Measurements from ENCODE around the gene DAO.
"Not testable (repeated sequence)": the region's sequence is repeated elsewhere in the genome, so short reads cannot be mapped to it uniquely, and the experiment has no call there.

Gene DAO

DNA sequence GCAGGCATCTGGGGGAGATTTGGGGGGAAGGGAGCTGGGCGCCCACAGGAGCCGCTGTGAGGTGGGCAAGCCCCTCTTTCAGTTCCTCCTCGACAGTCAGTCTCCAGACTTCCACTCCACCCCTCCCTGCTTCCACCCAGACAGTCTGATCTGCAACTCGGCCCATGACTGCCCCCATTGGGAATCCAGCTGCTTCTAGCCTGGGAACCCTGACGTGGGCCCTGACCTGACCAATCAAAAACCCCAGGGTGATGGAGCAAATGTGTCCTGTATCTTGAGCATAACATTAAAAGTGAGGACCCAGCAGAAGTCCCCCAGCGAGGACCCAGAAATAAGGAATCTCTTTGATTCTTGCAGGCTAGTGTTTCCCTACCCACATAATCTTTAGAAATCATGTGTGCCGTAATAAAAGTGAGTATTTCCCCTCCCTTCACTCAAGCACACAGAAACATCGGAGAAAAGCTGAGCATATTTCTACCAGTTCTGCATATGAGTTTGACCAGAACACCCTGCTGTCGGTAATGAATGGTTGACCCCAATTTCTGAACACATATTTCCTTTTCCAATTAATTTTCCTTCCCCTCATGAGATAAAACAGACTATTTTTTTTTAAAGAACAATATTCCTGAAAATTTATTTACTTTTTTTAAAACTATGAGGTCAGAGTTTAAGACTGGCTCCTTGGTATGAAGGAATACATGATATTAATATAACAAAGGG is 28.9 kb upstream of the DAO start:
- DNase-seq = no peak

DNA sequence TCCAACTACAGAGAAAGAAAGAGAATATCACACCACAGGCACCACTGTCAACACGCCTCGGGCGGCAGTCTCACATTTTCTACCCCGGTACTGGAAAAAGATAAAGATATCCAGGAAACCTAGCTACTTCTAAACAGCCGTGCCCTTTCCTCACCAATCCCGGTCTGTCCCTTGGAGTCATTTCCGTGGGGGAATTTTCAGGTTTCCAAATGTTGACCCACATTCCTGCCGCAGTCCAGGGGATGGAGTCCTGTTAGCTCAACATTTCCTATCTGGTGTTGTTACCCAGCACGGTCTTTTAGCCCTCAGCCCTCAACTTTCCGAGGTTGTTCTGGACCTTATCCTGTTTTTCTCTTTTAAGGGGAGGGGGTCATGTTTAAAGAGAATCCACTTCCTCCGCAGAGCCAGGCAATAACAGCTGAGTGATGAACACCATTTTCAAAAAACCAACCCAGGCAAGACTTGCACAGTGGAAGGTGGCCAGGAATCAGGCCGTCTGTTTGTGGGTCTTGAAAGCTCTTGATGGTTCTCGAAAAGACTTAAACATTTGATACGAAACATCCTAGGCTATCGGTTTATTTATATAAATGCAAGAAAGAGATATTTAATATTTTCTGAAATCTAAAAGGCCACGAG is 27.1 kb upstream of the DAO start:
- DNase-seq = no peak

DNA sequence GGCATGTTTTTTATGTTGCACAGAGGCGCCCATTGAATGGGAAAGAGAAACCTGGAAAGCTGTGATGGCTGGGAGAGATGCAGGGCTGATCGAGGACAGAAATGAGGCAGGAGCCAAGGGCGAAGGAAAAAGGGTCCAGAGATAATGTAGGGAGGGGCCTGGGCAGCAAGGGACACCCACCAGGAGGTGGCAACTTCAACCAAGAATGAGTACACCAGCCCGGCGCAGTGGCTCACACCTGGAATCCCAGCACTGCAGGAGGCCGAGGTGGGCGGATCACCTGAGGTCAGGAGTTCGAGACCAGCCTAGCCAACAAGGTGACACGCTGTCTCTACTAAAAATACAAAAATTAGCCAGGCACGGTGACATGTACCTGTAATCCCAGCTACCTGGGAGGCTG is 26.5 kb upstream of the DAO start:
- DNase-seq = no peak

DNA sequence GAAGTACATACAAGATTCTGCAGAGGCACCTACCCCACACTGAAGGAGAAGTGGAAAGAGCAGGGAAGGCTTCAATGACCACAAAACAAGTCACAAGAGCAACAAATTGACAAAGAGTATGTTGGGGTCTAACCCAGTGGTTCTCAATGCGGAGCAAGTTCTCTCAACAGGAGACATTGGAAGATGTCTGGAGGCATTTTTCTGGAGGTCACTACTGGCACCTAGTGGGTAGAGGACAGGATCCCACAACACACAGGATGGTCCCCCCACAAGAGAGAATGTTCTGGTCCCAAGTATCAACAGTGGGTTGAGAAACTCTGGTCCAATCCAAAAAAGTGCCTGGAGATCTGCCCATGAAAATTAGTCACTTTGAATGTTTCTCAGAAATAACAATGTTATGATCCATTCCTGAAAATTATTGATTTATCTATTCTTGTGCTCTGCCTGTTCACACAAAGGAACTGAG is 25.9 kb upstream of the DAO start:
- no peak for DNase-seq

DNA sequence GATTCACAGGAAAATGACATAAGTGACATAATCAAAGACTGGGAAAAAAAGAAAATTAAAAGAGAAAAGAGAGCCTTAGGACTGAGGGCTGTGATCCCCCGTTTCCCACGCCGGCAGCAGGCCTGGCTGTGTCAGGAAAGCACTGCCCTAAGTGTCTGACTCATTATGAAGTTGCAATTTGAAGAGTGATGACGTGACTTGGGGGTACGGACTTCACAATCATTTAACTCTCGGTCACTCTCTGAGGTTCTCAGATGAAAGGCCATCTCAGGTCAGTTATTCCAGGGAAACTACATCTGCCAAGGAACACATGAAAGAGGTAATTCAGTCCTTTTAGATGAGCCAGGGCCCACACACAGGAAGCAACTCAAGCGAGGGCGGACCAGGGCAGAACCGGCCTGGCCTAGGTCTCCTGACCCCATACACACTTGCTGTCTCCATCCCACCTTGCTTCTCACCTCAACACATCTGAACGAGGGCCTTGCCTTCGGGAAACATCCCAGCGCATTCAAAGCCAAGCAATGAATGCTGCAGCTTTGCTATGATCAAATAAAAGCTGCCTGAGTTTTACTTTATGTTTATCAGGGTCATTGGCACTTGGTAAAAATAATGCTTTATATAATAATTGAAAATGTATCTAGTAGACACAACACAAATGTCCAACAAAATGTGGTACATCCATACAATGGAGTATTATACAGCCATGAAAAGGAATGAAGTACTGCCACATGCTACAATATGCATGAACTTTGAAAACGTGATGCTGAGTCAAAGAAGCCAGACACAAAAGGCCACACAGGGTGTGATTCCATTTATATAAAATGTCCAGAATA is 25.2 kb upstream of the DAO start:
- no peak for DNase-seq

DNA sequence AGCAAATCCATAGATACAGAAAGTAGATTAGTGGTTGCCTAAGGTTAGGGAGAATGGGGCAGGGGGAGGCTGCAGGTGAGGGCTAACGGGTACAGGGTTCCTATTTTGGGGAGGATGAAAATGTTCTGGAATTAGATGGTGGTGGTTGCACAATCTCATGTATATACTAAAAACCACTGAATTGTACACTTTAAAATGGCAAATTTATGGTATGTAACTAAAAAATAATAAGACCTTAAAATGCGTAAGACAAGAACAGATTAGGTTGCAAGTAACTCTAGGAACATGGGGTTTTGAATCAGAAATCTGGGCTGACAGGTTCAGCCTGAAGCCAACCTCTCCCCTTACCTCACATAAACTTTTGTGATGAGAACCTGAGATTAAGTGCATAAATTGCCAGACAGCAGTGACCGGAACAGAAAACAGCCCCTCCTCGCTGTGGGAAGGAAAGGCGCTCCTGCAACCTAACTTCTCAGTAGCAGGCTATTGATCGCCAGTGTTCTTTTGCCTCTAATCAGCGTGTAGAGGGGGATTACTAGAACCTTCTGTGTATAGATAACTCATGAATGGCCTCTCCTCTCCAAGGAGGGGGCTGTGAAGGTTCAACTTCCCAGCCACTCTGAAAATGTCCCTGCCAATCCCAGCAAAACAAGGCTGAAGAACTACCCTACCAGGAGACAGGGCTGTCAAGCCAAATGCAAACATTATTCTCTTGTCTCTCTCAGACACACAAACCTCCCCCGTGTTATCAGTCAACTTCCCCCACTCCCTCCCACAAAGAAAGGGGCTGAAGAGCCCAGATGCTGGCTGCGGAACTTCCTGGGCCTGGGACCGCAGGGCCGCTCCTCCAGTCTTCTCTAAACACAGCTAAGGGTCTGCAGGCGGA is 24.4 kb upstream of the DAO start:
- DNase-seq = no peak

DNA sequence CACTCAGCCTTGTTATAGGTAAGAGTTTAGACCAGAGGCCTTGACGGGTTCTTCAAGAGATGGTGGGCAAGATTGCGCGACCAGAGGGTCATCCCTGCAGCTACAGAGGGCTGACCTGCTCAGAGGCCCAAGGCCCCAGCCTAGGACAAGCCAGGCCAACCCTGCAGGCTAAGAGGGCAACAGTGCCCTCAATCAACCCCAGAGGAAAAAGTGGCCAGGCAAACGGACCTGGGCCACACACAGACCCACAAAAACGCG is 23.8 kb upstream of the DAO start:
- DNase-seq = no peak

DNA sequence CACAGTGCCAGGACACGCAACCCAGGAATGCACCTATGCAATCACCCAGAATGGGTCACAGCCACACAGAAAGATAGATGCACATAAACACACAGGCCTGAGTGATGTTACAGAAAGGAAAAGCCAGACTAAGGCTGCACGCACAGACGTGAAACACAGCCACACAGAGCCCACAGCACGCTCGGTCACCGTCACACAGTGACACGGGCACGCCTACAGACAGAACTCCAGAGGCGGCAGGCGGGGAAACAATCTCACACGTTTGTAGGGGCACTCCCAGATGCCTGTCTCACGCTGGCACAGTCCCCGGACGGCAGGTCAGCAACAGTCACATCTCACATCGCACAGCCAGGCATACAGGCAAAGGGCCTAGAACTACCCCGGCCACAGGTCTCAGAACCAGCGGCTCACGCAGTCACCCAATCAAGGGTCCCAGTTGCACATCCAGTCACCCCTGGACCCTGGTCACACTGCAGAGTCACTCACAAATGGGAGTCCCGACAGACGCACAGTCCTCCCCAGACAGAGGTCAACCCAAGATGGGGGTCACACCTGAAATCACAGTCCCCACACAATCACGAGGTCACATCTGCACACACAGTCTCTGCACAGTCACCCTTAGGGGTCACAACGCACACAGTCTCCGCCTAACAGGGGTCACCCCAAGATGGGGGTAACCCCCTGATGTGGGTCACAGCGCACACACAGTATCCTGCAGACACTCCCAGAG is 23.3 kb upstream of the DAO start:
- peak; percentile 8 to 33 for DNase-seq

DNA sequence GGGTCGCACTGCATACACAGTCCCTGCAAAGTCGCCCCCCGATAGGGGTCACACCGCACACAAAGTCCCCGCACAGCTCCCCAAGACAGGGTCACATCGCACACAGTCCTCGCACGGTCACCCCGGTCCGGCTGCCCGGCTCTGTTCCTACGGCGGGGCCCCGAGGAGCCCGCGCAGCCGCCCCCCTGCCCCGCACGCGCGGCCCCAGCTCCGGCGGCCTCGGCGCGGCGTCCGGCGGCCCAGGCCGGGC is 22.8 kb upstream of the DAO start:
- no peak for DNase-seq

DNA sequence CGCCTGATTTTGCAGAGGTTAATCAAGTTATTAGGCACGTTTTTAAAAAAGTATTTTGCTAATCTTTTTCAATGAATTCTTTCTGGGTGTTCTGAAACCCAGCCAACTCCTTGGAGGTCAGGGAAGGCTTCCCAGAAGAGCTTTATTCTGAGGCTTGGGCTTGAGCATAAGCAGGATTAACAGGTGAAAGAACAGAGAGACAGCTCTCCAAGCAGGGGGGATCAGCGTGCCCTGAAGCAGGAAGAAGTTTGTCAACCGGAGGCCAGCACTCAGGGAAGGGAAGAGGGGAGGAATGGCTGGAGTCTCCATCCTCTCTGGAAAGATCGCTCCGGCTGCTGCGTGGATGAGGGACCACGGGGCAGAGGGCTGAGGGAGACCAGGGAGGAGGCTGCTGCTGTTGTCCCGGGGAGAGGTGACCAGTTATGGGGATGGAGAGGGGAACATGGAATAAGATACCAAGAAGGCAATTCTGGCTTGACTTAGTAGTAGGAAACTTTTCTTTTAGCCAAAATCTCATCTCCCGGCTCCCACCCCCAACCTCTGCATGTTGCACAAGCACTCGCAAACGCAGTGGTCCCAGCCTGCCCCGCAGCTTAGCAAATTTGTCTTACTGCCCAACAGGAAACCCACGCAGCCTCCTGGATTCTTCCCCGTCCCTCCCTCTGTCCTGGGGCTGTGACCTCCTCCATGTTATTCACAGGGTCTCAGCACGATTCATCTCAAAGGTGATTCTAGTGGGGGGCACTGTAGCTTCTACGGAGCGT is 21.4 kb upstream of the DAO start:
- DNase-seq = no peak

DNA sequence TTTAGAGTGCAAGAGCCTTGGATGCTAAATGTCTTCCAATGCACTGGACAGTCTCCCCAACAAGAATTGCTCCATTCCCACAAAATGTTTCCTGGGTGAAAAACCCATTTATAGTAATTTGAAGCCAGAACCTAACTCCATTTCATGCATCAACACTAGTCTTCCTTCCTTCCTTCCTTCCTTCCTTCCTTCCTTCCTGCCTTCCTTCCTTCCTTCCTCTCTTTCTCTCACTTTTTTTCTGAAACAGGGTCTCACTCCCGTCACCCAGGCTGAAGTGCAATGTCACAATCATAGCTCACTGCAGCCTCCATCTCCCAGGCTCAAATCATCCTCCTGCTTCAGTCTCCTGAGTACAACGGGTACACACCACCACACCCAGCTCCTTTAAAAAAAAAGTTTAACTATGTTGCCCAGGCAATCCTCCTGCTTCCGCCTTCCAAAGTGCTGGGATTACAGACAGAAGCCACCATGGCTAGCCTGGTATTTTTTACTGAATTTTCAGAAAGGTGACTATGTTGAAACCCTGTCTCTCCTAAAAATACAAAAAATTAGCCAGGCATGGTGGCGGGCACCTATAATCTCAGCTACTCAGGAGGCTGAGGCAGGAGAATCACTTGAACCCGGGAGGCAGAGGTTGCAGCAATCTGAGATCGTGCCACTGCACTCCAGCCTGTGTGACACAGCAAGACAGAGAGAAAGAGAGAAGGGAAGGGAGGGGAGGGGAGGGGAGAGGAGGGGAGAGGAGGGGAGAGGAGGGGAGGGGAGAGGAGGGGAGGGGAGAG is 20.6 kb upstream of the DAO start:
- not testable (repeated sequence) for DNase-seq

DNA sequence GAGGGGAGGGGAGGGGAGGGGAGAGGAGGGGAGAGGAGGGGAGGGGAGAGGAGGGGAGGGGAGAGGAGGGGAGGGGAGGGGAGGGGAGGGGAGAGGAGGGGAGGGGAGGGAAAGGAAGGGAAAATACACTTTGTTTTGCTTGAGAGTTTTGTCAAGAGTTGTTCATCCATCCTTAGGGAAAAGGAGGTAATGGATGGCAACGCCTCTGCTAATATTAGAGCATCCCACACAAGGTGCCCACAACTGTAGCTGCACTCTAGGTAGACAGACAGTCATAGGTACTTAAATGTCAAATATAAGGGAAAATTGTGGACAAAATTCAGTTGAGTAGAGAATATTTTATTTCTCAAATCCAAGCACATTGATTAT is 20.0 kb upstream of the DAO start:
- no peak for DNase-seq

DNA sequence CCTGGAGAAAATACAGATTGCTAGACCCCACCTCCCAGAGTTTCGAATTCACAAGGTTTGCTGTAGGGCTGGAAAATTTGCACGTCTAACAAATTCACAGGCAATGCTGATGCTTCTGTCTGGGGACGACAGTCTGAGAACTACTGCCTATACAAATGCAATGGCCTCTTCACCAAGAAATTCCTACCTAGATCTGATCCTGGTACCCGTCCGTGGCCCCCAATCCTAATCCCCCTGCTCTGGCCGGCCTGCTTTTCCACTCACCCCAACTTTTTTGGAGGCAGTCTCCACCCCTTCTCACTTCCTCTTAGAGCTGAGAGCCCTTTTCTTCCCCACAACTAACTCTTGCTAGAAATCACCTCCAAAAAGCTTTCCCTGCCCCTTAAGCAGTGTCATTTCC is 19.4 kb upstream of the DAO start:
- DNase-seq = no peak

DNA sequence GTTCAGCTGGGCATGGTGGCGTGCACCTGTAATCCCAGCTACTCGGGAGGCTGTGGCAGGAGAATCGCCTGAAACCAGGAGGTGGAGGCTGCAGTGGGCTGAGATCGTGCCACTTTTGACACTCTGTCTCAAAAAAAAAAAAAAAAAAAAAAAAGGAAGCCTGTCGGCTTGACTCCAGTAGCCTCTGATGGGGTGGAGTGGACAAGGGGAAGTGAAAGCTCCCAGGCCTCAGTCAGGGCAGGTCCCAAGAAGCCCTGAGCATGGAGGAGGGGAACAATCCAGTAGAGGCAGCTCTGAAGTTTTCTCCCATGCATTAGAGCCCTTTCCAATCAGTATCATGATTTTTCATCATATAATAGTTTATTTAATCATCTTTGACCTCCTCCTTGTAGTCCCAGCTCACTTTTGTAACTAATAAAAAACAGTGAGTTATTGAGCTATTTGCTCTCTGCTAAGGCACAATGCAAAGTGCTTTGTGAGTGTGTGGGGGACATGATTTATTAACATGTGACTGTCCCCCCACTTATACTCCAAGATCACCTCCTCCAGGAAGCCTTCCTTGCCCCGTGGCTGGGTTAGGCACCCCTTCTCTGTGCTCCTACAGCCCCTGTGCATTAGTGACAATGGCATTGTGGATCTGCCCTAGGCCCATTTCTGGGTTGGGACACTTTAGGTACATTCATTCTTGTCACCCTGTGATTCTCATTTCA is 17.9 kb upstream of the DAO start:
- no peak for DNase-seq

DNA sequence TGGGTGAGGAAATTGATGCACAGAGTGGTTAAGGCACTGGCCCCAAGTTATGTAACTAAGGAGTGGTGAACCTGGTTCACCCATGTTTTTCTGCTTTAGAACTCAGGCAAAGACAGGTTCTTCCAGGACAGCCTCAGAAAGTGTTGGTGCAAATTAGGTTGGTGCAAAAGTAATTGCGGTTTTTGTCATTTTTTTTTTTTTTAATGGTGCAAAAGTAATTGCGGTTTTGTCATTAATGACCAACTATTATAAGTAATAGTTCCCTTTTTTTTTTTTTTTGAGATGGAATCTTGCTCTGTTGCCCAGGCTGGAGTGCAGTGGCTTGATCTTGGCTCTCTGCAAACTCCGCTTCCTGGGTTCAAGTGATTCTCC is 17.3 kb upstream of the DAO start:
- no peak for DNase-seq

DNA sequence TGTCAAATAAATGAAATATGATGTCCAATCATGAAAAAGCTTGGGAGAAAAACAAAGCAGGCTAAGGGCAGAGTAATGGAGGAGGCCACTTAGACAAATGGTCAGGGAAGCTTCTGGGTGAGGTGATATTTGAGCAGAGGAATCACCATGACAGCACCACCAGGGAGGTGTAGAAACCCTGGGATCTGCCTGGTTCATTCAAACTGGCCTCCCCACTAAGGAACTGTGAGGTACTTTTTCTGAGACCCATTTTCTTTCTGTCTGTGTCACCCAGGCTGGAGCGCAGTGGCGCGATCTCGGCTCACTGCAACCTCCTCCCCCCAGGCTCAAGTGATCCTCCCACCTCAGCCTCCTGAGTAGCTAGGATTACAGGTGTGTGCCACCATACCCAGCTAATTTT is 14.7 kb upstream of the DAO start:
- no peak for DNase-seq

DNA sequence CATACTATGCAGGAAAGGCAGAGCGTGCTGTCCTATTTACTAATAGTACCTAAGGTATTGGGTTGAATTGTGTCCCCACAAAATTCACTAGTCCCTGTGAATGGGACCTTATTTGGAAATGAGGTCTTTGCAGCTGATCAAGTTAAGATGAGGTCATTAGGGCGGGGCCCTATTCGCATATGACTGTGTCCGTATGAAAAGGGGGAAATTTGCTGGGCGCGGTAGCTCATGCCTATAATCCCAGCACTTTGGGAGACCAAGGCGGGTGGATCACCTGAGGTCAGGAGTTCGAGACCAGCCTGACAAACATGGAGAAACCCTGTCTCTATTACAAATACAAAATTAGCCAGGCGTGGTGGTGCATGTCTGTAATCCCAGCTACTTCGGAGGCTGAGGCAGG is 13.8 kb upstream of the DAO start:
- DNase-seq = not testable (repeated sequence)

DNA sequence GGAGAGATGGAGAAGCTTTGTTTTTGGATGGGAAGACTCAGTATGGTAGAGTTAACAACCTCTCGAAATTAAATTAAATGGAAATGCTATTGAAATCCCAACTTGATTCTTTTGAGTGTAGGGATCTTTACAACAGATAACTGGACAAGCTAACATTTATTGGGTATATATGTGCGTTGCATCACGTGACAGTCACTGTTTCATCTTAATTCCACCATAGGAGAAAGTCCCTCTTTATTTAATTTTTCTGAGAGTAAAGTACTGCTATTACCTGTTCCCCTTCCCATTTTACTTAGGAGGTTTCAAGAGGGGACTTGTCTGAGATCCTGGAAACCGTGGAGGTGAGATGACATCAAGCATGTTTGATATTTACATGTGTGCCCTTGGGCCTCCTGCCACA is 11.1 kb upstream of the DAO start:
- DNase-seq = no peak

DNA sequence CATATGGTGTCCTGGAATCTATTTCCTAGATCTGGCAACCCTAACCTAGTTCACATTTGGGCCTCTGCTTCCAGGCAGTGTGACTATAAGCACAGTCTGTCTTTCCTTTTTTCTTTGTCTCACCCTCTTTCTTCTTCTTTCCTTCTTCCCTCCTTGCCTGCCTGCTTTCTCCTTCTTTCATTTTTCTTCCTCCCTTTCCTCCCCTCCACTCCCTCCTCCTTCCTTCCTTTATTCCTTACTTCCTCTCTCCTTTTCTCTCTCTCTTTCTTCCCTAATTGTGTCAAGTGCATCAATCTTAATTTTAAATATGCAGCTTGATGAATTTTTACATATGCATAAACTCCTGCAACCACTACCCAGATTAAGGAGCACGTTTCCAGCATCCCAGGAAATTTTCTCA is 4.6 kb upstream of the DAO start:
- DNase-seq = no peak

DNA sequence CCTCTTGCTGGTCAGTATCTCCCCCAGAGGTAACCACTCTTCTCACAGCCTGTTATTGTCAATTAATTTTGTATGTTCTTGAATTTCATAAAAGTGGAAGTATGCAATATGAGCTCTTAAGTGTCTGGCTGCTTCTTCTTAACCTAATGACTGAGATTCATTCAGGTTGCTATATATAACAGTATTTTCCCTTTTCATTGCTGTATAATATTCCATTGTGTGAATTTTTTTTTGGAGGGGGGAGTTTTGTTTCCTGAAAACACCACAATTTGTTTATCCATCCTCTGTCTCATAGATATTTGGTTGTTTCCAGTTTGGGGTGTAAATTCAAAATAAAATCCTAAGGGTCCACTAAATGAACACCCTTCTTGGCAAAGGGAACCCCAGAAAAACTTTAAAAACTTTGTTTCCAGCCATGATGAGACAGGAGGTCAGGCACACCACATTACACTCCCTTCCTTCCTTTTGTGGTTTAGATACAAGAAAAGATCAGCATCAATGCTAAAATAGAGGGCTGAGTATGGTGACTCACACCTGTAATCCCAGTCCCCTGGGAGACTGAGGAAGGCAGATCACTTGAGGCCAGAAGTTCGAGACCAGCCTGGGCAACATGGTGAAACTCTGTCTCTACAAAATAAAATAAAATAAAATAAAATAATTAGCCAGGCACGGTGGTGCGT is 4.1 kb upstream of the DAO start:
- no peak for DNase-seq

Measured in NCI-H526 (cell line).